HG03571 (cell line): ENCODE results near the gene TEX14.
A peak's percentile ranks its signal among the peaks of the same experiment; 100 is the strongest.
"Not testable (repeated sequence)": the region's sequence is repeated elsewhere in the genome, so short reads cannot be mapped to it uniquely, and the experiment has no call there.

Experiments
- ATAC-seq: cut with Tn5 transposase; IDR thresholded peaks from one replicate; pipeline ENCODE4 v1.9.1; 2021; ENCODE audit not compliant: unreplicated experiment

The TEX14 gene

DNA sequence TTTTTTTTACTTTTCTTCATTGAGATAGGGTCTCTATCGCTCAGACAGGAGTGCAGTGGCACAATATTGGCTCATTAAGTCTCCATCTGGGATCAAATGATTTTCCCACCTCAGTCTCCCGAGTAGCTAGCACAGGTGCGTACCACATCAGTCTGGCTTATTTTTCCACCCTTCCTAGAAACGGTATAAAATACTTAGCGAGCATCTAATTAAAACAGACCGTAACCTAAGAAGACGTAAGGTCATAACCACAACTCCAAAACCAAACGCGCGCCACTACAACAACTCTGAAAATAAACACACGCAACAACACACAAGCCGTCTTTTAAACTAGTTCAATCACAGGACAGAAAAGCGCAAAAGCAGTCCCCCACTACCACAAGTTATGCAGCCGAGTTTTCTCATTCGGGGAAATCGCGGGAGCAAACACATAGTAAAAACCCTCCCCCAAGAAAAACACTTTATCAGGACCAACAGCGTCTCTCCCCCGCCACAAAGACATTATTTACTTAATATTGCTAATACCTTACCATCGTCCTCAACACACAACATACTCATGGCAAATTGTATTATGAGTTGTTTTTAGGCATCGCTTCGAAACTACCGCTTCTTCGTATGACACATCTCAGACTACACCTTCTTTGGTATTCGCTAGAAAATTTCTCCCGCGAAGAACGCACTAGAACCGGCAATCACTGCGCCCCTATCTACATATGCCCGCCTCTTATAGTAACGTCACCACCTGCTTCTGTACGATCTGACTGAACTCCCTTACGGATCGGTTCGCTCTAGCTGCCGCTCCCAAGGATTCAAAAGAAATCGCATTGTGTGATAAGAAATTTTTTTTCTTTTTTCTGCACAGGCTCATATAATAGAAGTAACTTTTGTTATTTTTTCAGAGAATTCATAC, 32.8 kb downstream of the TEX14 start:
- ATAC-seq, result peak; percentile 70

DNA sequence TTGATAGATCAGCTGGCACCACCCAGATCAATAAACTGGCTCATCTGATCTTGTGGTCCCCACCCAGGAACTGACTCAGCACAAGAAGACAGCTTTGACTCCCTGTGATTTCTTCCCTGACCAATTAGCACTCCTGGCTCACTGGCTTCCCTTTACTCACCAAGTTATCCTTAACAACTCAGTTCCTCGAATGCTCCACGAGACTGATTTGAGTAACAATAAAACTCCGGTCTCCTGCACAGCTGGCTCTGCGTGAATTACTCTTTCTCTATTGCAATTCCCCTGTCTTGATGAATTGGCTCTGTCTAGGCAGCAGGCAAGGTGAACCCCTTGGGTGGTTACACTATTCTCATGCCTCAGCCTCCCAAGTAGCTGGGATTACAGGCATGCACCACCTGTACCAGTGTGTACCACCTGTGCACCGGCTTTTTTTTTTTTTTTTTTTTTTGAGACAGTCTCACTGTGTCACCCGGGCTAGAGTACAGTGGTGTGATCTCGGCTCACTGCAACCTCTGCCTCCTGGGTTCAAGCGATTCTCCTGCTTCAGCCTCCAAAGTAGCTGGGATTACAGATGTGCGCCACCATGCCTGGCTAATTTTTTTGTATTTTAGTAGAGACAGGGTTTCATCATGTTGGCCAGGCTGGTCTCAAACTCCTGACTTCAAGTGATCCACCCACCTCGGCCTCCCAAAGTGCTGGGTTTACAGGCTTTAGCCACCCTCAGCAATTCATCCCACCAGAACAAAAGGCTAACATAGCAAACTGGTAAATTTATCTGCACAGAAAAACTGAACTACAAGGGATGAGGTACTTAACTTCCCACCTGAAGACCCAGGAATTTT, 33.7 kb downstream of the TEX14 start:
- ATAC-seq, result not testable (repeated sequence)

DNA sequence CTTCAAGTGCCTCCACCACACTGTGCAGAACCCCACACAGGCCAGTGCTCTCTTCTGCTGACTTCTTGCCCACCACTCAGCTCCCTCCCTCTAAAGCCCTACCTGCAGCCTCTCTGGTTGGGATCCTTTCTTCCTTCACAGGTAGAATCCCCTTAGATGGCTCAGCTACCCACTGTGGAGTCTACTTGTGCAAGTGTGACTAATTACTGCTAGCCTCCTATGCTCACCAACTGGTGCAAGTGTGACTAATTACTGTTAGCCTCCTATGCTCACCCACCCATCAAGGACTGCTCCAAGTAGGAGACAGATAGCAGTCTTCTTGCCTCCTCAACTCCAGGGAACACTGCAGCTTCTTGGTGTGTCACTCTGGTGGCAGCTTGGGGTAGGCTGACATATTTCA, 43.6 kb downstream of the TEX14 start:
- ATAC-seq, result no peak

DNA sequence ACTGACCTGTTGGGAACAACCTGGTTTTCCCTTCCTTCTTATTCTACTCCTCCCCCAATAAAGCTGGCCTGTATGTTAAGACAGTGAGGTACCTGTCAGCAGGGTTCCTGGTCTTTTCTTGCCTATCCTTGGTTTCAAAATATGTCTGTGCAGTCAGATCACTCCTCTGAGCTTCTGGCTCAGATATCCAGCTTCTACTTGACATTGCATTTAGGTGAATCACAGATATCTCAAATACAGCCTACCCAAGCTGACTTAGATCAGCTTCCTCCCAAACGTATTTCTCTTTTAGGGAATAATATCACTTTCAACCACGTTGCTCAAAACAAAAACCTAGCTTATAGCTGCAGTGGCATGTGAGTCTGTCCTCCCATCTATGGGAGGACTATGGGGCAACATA, 48.7 kb downstream of the TEX14 start:
- ATAC-seq, result no peak

DNA sequence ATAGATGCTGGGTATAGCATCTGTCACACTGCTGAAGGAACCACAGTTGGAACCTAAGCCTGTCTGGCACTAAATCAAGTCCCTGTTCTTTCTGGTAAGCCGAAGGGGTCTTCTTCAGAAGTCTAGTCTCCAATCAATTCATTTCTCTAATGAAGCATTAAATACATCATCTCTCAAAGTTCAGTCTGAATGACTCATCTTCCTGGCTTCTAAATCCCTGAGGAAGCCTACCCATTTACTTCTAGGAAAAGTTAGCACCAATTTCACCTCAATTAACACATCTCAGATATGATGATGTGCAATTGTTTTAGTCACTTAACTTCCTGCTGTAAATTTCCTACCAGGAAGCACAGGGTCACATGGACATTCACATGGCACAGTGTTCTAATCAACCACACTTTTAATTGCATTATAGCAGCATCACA, 49.9 kb downstream of the TEX14 start:
- no peak for ATAC-seq

DNA sequence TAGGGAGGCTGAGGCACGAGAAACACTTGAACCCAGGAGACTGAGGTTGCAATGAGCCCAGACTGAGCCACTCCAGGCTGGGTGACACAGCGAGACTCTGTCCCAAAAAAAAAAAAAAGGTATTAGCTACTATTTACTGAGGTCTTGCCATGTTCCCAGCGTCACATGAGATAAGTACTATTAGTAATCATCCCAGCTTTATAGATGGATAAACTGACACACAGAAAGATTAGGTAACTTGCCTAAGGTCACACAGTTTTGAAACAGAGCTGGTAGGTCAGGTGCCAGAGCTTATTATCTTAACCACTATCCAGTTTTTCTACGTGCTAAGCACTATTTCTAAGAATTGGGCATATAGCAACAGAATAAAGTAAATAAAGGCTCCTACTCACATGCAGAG, 51.6 kb downstream of the TEX14 start:
- ATAC-seq, result no peak

DNA sequence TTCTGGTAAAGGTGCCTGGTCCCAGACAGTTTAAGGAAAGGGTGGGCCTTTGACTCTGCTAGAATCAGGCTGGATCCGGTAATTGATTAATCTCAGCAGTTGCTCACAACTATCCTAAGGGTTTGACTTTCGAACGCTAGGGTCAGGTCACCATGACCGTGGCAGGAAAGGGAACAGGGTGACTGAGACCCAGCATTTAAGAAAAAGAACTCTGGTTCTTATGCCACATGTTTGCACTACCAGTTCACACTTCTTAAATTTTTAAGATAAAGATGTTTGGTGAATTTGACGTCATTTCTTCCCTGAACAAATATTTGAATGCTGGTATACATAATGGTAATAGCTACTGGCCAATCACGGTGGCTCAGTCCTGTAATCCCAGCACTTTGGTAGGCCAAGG, 52.2 kb downstream of the TEX14 start:
- ATAC-seq, result no peak

DNA sequence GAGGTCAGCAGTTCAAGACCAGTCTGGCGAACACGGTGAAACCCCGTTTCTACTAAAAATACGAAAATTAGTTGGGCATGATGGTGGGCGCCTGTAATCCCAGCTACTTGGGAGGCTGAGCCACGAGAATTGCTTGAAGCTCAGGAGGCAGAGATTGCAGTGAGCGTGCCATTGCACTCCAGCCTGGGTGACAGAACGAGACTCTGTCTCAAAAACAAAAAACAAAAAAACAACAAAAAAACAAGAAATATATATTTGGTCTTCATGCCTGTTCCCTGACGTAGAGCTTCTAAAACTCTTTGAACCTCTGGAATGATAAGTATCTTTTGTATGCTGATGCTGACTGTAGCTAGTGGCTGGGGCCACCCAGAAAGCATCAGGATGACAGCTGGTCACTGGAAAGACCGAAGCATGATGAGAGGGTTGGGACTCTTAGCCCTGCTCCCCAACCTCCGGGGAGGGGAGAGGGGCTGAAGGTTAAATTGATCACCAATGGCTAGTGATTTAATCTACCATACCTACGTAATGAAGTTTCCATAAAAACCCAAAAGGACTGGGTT, 54.8 kb downstream of the TEX14 start:
- no peak for ATAC-seq

DNA sequence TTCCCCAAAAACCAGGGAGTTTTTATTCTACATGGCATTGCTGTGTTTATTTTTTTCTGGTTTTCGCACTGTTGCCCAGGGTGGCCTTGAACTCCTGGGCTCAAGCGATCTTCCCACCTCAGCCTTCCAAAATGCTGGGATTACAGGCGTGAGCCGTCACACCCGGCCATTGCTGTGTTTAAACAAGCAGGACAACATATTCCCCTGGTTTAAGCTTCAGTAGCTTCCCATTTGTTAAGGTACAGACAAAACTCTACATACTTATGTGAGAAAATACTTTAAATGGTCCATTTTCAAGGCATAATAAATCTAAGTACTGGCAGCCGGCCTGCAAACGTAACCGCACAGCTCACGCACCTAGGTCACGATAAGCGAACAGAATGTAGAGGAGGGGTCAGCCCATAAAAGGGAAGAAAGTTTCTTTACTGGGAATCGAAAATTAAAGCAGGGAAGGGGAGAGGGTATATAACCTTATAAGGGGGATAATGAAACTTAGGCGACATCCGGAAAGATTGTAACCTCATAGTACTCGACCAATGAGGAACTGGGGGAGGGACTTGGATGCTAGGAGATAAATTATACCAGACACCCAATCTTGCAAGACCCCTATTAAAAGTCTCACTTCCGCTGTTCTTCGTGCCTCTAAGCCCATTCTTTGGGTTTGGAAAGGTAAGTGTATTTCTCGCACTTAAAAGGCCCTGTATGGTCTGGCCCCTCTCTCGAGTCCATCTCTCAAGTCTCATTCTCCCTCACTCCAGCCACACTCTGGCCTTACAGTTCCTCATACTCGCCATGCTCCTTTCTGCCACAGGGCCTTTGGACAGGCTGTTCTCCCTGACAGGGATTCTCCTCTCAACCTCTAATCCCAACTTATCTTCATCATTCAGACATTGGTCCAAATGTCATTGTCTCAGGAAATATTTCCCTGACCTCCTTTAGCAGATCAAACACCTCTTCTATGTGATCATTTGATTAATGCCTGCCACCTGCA, 59.2 kb downstream of the TEX14 start:
- no peak for ATAC-seq

DNA sequence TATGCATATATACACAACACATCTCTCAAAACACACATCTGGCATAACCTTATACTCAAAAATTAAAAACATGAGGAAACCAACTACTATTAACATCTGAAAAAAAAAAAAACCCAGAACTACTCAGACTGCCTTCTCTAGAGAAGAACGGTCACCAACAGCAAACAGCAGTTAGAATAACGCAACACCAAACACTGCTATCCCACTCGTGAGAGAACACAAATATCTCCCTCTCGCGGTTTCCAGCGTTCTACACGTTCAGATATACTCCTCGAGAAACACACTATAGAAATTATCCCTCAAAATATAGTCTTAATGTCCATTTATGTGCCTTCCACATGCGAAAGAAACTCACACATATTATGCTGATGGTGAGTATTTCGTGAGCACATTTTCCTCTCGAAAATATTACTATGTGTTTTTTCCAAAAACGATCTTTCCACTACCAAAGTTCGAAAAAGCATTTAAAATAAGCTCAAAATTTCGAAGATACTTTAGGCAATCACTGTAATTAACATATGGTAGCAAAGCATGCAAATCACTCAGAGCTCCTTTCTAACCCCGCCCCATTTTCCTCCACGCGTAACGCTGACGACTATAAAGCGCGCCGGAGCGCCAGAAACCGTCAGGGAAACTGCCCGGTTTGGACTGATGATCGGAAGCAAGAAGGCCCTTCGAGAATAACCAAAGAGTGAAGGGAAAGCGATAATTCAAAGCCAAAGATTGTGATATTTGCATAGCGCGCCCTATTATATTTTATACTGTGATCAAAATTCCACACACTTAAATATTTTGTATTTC, 60.1 kb downstream of the TEX14 start:
- ATAC-seq, result peak; percentile 70

DNA sequence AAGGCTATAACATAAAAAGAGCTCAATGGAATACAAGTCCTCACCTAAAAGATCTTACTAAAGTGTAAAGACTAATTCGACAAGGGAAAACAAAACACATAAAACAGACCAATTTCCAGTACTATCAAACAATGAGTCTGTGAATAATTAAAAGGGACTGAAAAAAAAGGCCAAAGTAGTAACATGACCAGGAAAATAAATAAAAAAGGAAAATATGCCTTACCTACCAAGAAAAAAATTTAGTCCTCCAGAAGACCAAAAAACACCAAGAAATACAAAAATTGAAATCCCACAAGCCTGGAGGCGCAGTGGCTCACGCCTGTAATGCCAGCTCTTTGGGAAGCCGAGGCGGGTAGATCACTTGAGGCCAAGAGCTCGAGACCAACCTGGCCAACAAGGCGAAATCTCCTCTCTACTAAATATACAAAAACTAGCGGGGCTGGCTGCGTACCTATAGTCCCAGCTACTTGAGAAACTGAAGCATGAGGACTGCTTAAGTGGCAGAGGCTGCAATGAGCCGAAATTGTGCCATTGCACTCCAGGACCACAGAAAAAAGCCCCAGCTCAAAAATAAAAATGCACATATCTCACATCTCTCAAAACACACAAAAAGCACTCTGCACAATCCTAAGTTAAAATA, 60.8 kb downstream of the TEX14 start:
- ATAC-seq, result no peak

DNA sequence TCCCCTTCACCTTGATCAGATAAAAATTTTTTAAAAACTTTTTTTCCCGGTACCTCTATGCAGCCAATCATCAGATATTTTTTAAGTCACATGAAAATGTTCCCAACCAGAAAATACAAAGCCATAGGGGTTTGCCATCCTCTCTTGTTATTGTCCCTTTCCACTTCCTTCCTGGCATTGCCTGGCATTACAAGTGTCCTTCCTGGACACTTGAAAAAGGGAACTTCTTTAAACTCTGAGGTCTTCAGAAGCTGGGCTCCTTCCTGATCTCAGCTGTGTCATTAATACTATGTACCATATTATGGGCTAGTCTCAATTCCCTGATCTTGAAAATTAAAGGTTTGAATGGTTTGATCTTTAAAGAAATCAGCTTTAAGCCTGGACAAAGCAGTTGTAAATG, 64.9 kb downstream of the TEX14 start:
- ATAC-seq, result no peak

DNA sequence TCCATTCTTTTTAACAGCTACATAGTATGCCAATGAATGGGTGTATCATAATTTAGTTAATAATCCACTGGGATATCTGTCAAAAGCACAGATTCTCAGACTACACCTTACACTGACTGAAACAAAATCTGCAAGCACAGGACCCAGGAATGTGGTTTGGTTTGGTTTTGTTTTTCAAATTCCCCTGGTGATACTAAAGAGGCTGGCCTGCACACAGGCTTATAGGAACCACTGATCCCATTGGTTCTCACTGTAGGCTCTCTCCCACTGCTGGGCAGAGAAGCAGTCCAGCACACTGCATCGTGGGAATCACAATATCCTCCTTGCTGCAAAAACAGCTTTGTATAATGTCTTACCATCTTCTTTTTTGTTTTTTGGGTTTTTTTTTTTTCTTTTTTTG, 67.1 kb downstream of the TEX14 start:
- ATAC-seq, result no peak

DNA sequence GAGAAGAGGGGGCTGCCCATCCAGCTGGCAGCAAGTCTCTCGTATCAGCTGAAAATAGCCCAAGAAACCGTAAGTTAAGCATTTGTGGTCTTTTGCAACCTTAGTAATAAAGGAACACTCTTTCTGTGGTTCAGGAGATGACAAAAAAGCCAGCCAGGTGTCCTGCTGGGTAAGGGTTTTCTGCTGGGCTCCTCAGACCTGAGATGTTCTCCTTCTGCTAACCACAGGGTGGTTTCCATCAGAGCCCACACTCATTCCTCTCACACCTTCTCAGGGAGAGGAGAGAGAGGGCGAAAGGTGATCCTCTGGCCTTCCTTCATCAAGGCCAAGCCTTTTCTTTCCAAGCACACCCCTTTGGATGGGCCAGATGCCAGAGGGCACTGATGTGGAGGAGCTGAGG, 70.7 kb downstream of the TEX14 start:
- ATAC-seq, result peak; percentile 73

DNA sequence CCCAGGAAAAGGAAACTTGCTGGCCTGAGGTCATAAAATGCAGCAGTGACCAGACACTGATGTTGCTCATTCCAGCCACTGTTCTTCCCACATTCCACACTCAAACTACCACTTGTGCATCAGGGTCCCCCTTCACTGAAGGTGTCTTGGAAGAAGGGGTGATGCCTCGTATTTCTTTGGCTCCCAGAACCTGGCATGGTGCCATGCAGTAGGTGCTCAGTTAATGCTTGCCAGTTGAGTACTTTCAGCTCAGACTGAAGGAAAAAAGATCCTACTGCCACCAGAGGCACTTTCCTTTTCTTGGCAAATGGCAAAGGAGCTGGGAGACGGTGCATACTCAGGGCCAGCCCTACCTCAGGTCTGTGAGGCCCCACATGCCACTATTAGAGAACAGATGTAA, 73.5 kb downstream of the TEX14 start:
- no peak for ATAC-seq

DNA sequence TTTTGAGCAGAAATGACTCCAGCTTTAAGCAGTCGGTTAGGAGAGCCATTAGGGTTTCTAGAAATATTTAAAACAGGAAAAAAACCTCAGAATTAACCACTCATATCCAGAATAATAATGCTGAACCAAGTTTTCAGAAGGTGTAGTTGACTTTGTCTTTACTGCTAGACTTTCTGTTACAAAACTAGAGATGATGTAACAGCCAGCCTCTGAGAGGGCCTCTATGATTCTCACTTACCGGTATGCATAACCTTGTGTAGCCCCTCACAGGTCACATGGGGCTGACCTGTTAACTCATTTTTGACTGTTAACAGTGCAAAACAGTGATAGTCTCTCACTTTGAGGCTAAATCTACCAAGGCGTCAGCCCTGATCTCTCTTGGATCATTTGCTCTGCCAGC, 74.3 kb downstream of the TEX14 start:
- ATAC-seq, result no peak

DNA sequence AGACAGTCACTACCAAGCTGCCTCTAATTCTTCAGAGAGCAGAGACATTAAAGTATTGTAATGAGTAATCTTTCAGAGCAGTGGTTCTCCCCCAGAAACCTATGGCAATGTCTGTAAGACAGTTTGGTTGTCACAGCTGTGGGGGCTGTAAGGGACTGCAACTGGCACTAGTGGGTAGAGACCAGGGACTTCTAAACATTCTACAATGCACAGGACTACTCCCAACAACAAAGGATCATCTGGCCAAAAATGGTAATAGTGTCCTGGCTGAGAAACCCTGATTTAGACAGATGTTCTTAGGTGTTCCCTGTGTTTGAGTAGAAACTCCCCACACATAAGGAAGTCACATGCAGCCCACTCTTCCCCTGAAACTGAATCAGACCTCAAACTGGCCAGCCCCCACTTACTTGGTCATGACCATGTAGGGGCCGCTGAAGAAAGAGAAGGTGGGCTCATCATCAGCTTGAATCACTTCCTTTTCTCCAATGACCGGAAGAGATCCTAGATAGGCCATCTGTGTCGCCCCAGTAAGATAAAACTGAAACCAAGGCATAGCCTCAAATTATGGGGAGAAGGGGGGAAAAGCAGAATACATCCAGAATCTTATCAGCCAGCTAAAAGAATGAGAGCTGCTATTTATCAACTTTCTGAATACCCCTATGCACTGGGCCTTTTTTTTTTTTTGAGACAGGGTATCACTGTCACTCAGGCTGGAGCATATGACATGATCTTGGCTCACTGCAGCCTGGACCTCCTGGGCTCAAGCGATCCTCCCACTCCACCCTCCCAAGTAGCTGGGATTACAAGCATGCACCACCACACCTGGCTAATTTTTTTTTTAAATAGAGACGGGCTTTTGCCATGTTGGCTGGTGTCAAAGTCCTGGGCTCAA, 75.8 kb downstream of the TEX14 start:
- ATAC-seq, result peak; percentile 67

DNA sequence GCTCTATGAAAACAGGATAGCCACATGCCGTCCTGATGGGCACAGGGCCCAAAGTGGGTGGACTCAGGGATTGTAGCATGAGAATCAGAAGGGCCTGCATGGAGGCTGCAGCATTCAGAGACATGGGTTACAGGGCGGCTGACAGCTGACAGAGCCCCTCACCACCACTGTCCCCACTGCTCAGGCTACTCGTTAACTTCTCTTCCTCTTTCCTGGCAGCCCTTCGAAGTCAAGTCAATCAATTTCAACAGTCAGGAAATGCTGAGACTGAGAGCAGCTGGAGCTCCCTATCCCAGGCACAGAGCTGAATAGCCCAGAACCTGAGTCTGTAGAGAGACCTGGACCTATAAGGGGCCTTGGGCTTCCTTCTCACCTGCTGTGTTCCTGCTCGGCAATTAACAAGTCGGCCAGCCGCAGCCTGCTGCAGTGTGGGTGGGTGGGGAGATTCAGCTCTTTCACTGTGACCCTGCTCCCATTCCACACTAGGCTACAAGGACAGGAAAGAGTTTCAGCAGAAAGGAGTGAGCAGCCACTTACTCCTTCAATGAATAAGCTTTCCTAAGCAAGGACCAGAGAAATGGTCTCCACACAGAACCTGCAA, 76.9 kb downstream of the TEX14 start:
- ATAC-seq, result no peak
